ENCODE measurements around the gene CDK8.

- TF ChIP-seq CTCF (IDR thresholded peaks at IDR 0.05) (no peak), POLR2A (IDR thresholded peaks at IDR 0.05) (no peak)
These were observed 136.3 kb downstream of the CDK8 start for GRCh38 chr13:26390203-26390602.

Measured in tibial nerve (tissue), 3 donors.